HEK293 (cell line): Measurements from ENCODE around the gene IGFLR1.

Source experiments
- HOXA7 ChIP-seq: sonication (generic); formaldehyde crosslinking; IDR thresholded peaks from 2 replicates; pipeline ENCODE4 v1.8.1; 2022; ENCODE audit warnings: missing genetic modification reagents, borderline replicate concordance
- ZBTB26 ChIP-seq: fragments of 450-650 bp; formaldehyde crosslinking; optimal IDR thresholded peaks from 2 replicates; pipeline ENCODE3; 2016; ENCODE audit warnings: missing biosample characterization, mild to moderate bottlenecking, missing genetic modification characterization
- ZFHX2 ChIP-seq: fragments of 450-650 bp; formaldehyde crosslinking; conservative IDR thresholded peaks from 2 replicates; pipeline ENCODE4 v1.5.1; 2016; ENCODE audit warnings: missing biosample characterization, missing genetic modification characterization
- ZNF544 ChIP-seq: fragments of 450-650 bp; formaldehyde crosslinking; IDR thresholded peaks from 2 replicates; pipeline ENCODE4 v1.5.0; 2017; ENCODE audit warnings: missing biosample characterization, missing genetic modification characterization
- ZNF560 ChIP-seq: fragments of 450-650 bp; formaldehyde crosslinking; IDR thresholded peaks from 2 replicates; pipeline ENCODE4 v1.5.1; 2017; ENCODE audit warnings: missing biosample characterization, missing genetic modification characterization, borderline replicate concordance
- ZNF664 ChIP-seq: fragments of 450-650 bp; formaldehyde crosslinking; IDR thresholded peaks from 2 replicates; pipeline ENCODE4 v1.5.1; 2016; ENCODE audit warnings: missing biosample characterization, missing genetic modification characterization
- TF ChIP-seq, protein P1 (sequence below): fragments of 450-650 bp; formaldehyde crosslinking; IDR thresholded peaks from 2 replicates; pipeline ENCODE4 v1.5.1; 2016; ENCODE audit warnings: missing biosample characterization, missing genetic modification characterization

DNA sequence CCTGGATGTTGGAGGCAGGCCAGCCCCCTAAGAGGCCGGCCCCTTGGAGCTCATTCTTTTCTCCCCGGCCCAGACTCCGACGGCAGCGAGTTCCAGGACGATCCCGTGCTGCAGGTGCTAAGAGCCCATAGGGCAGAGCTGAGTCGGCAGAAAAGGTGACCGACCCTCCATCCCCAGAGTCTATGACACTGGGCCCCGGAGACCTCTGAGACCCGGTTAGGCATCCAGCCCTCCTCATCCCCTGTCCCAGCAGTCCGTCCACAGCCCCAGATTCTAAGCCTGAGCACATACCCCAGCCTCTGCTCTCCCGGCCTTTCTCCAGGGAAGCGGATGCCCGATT lies 25.8 kb upstream of the IGFLR1 start:
- TF ChIP-seq, protein P1, sequence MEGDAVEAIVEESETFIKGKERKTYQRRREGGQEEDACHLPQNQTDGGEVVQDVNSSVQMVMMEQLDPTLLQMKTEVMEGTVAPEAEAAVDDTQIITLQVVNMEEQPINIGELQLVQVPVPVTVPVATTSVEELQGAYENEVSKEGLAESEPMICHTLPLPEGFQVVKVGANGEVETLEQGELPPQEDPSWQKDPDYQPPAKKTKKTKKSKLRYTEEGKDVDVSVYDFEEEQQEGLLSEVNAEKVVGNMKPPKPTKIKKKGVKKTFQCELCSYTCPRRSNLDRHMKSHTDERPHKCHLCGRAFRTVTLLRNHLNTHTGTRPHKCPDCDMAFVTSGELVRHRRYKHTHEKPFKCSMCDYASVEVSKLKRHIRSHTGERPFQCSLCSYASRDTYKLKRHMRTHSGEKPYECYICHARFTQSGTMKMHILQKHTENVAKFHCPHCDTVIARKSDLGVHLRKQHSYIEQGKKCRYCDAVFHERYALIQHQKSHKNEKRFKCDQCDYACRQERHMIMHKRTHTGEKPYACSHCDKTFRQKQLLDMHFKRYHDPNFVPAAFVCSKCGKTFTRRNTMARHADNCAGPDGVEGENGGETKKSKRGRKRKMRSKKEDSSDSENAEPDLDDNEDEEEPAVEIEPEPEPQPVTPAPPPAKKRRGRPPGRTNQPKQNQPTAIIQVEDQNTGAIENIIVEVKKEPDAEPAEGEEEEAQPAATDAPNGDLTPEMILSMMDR (tag by site-specific recombination) = no peak
- TF ChIP-seq ZNF544 (tag by site-specific recombination) (no peak), HOXA7 (no peak), ZFHX2 (no peak), ZBTB26 (tag by site-specific recombination) (no peak), ZNF560 (tag by site-specific recombination) (no peak), ZNF664 (no peak)
